Osteoblast (primary cell): ENCODE results near the gene NCAPG2. TPM values are rescaled to one million over a fixed set of nuclear protein-coding genes. Genes with fewer than 3 reads are reported as not detected.
A peak's percentile ranks its signal among the peaks of the same experiment; 100 is the strongest.
"Not testable (repeated sequence)": the region's sequence is repeated elsewhere in the genome, so short reads cannot be mapped to it uniquely, and the experiment has no call there.

Experiments
- DNase-seq: peaks from one replicate; pipeline ENCODE4 v3.0.0; 2011; ENCODE audit warnings: low spot score, mixed read lengths; ENCODE audit not compliant: insufficient read length; ENCODE audit errors: missing footprints
- H2AFZ ChIP-seq: 2 replicates; pipeline ENCODE4 v1.6.0; 2011; ENCODE audit warnings: mild to moderate bottlenecking, low read length
- H3K27ac ChIP-seq: 2 replicates; pipeline ENCODE4 v1.5.1; 2011; ENCODE audit warnings: mild to moderate bottlenecking, low read depth, low read length, moderate library complexity
- H3K27me3 ChIP-seq: 2 replicates; pipeline ENCODE4 v1.6.0; 2012; ENCODE audit warnings: mild to moderate bottlenecking, control low read depth, inconsistent platforms, low read length, moderate library complexity; ENCODE audit not compliant: insufficient read depth
- H3K36me3 ChIP-seq: 2 replicates; pipeline ENCODE4 v1.5.1; 2011; ENCODE audit warnings: mild to moderate bottlenecking, low read length, control low read depth, moderate library complexity; ENCODE audit not compliant: insufficient read depth
- H3K4me1 ChIP-seq: 2 replicates; pipeline ENCODE4 v1.5.1; 2011; ENCODE audit warnings: mild to moderate bottlenecking, low read length, control low read depth, moderate library complexity; ENCODE audit not compliant: insufficient read depth
- H3K4me2 ChIP-seq: 2 replicates; pipeline ENCODE4 v1.6.0; 2011; ENCODE audit warnings: mild to moderate bottlenecking, low read length; ENCODE audit not compliant: insufficient read depth
- H3K4me3 ChIP-seq: fragments of 200-600 bp; sonication (generic); 3 replicates; pipeline ENCODE4 v1.5.1; 2012; ENCODE audit warnings: mild to moderate bottlenecking, low read length, inconsistent platforms; ENCODE audit not compliant: insufficient read depth
- H3K79me2 ChIP-seq: 2 replicates; pipeline ENCODE4 v1.6.0; 2012; ENCODE audit warnings: mild to moderate bottlenecking, low read length, control low read depth, inconsistent platforms; ENCODE audit not compliant: insufficient read depth
- H3K9me3 ChIP-seq: 2 replicates; pipeline ENCODE4 v1.5.1; 2011; ENCODE audit warnings: low read depth, low read length, control low read depth
- H4K20me1 ChIP-seq: 2 replicates; pipeline ENCODE4 v1.6.0; 2012; ENCODE audit warnings: mild to moderate bottlenecking, low read length, control low read depth; ENCODE audit not compliant: insufficient read depth
- total RNA-seq: library from RNA; depleted of rRNA; stranded (reverse); fragments of >200 nt; gene quantifications from 2 replicates; pipeline ENCODE4 v1.2.3, GENCODE V29; 2012
- TF ChIP-seq, protein P1 (sequence below): IDR thresholded peaks from 2 replicates; pipeline ENCODE4 v1.5.1; 2011; ENCODE audit warnings: mild to moderate bottlenecking, low read depth, low read length, moderate library complexity; ENCODE audit errors: extremely low read depth

The NCAPG2 gene
- total RNA-seq, 1 donor = 8.0 TPM

DNA sequence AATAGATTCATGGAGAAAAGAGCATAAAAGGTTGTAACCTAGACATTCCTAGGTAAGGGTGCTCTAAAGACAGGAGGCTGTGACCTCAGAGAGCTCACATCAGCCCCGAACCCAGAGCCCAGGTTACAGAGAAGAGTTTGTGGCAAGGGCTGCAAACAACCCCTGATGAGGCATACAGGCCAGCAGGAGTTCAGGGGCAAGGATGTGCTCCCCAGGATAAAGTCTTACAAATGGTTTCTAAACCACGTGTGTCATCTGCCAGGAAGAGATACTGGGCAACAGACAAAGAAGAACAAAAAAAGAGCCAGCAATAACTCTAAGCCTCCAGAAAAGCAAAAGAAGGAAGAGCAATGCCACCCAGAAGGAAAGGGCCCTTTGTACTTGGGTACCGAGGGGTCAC lies 27.7 kb downstream of the NCAPG2 start:
- Histone ChIP-seq H3K4me2 (peak overlapping the region; percentile 9), H3K79me2 (no peaks in the 10 kb centered on the region), H3K27ac (peak overlapping the region; percentile 69), H3K4me3 (no peak overlapping the region), H2AFZ (peak overlapping the region; percentile 11), H3K9me3 (no peaks in the 10 kb centered on the region), H4K20me1 (no peaks in the 10 kb centered on the region), H3K4me1 (peaks cover 30% of the 10 kb centered on the region), H3K36me3 (peaks cover 9% of the 10 kb centered on the region), H3K27me3 (no peaks in the 10 kb centered on the region)
- DNase-seq = no peak
- TF ChIP-seq, protein P1, sequence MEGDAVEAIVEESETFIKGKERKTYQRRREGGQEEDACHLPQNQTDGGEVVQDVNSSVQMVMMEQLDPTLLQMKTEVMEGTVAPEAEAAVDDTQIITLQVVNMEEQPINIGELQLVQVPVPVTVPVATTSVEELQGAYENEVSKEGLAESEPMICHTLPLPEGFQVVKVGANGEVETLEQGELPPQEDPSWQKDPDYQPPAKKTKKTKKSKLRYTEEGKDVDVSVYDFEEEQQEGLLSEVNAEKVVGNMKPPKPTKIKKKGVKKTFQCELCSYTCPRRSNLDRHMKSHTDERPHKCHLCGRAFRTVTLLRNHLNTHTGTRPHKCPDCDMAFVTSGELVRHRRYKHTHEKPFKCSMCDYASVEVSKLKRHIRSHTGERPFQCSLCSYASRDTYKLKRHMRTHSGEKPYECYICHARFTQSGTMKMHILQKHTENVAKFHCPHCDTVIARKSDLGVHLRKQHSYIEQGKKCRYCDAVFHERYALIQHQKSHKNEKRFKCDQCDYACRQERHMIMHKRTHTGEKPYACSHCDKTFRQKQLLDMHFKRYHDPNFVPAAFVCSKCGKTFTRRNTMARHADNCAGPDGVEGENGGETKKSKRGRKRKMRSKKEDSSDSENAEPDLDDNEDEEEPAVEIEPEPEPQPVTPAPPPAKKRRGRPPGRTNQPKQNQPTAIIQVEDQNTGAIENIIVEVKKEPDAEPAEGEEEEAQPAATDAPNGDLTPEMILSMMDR = no peak

DNA sequence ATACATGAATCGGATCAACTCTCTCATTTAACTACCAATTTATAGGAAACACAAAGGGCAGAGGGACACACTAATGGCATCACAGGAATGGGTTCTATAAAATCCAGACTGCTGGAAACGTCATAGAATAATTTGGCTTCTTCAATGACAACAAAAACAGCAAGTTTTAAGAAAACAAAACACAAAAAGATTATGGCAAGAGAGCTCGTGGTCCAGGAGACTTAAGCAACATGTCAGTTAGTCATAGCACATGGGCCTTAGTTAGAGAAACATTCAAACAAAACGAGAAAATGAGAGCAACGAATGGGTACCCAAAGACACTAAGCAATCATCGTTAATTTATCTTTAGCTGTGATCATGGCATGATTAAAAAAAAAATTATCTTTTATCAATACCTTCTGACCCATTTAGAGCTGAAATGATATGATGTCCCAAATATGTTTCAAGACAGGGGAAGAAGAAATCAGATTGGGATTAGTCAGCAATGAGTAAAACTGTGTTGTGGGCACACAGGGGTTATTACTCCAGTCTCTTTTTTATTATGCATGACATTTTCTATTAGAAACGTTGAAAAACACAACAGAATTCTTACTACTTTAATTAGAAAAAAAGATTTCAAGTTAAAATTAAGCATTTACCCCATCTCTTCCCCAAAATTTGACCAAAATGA lies 28.3 kb downstream of the NCAPG2 start:
- Histone ChIP-seq H3K27me3 (no peaks in the 10 kb centered on the region), H3K9me3 (no peaks in the 10 kb centered on the region), H3K4me3 (no peak overlapping the region), H3K4me2 (peak overlapping the region; percentile 9), H3K27ac (peak overlapping the region; percentile 69), H3K36me3 (peaks cover 11% of the 10 kb centered on the region), H4K20me1 (no peaks in the 10 kb centered on the region), H3K79me2 (no peaks in the 10 kb centered on the region), H3K4me1 (peaks cover 29% of the 10 kb centered on the region), H2AFZ (peak overlapping the region; percentile 51)
- TF ChIP-seq, protein P1 = no peak
- DNase-seq = peak; percentile 79

DNA sequence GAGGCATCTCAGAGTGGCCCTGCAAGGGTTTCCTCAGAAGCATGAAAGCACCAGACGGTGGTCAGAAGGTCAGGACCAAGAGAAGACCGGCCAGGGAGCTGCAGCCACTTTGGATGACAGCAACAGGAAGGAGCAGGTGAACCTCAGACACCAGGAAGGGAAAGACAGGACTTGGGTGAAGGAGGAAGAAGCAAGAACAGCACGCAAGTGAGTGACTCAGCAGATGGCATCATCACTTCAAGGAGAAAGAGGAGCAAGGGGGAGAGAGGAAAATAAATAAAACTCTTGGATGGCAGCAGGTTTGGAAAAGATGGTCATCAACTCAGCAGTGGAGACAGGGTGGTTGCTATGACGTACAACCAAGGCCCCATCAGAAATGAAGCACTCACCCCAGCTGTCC lies 31.6 kb downstream of the NCAPG2 start:
- Histone ChIP-seq H3K4me3 (no peak overlapping the region), H3K36me3 (peaks cover 12% of the 10 kb centered on the region), H3K27me3 (no peaks in the 10 kb centered on the region), H3K9me3 (no peaks in the 10 kb centered on the region), H3K27ac (no peak overlapping the region), H4K20me1 (no peaks in the 10 kb centered on the region), H3K4me2 (no peak overlapping the region), H2AFZ (no peak overlapping the region), H3K4me1 (peaks cover 22% of the 10 kb centered on the region), H3K79me2 (no peaks in the 10 kb centered on the region)
- DNase-seq = peak; percentile 39
- TF ChIP-seq, protein P1 = no peak

DNA sequence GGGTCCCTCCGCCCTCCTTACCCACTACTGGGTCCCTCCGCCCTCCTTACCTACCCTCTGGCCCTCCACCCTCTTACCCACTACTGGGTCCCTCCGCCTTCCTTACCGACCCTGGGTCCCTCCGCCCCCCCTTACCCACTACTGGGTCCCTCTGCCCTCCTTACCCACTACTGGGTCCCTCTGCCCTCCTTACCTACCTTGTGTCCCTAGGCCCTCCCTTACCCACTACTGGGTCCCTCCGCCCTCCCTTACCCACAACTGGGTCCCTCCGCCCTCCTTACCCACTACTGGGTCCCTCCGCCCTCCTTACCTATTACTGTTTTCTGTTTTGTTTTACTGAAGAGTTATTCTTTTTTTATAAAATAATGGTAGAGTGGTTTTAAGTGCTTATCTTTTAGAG lies 36.5 kb downstream of the NCAPG2 start:
- not testable (repeated sequence) for H3K9me3 ChIP-seq, H3K4me2 ChIP-seq, H3K79me2 ChIP-seq, H4K20me1 ChIP-seq, DNase-seq, H3K4me1 ChIP-seq, H2AFZ ChIP-seq, H3K36me3 ChIP-seq, H3K27me3 ChIP-seq, H3K27ac ChIP-seq, H3K4me3 ChIP-seq

GRCh38 chr7:158666966-158667678 lies 37.5 kb downstream of the NCAPG2 start:
- H4K20me1 ChIP-seq, H3K4me2 ChIP-seq, H3K27ac ChIP-seq, H3K4me3 ChIP-seq, H3K9me3 ChIP-seq, H3K4me1 ChIP-seq, H2AFZ ChIP-seq, DNase-seq, H3K27me3 ChIP-seq, H3K79me2 ChIP-seq: not testable (repeated sequence)
- peaks cover 17% of the 10 kb centered on the region for H3K36me3 ChIP-seq
